Neural cell (in vitro differentiated cells): ENCODE data around the gene THRA. TPM values are rescaled to one million over a fixed set of nuclear protein-coding genes. Genes with fewer than 3 reads are reported as not detected.

Experiments
- H2AFZ ChIP-seq: fragments of 200-600, 300-800 bp; sonication (generic), shearing (Covaris generic); 2 replicates; pipeline ENCODE4 v1.6.0; 2014; ENCODE audit warnings: low read depth, mild to moderate bottlenecking, antibody characterized with exemption, low read length, moderate library complexity
- H3F3A ChIP-seq: fragments of 200-600 bp; shearing (Covaris generic); 2 replicates; pipeline ENCODE4 v1.6.1; 2016; ENCODE audit warnings: mild to moderate bottlenecking, moderate library complexity, mixed read lengths, antibody characterized with exemption, low read length; ENCODE audit not compliant: insufficient read depth, poor library complexity, severe bottlenecking
- H3K27ac ChIP-seq: fragments of 200-600, 300-800 bp; sonication (generic), shearing (Covaris generic); 2 replicates; pipeline ENCODE4 v1.5.1; 2014; ENCODE audit warnings: mild to moderate bottlenecking, low read length, moderate library complexity
- H3K27me3 ChIP-seq: fragments of 300-800, 200-600 bp; sonication (generic), shearing (Covaris generic); 2 replicates; pipeline ENCODE4 v1.6.0; 2014; ENCODE audit warnings: mild to moderate bottlenecking, low read depth, low read length, moderate library complexity; ENCODE audit not compliant: insufficient read depth
- H3K36me3 ChIP-seq: fragments of 300-800, 200-600 bp; sonication (generic), shearing (Covaris generic); 2 replicates; pipeline ENCODE4 v1.5.1; 2014; ENCODE audit warnings: mild to moderate bottlenecking, antibody characterized with exemption, low read length, moderate library complexity; ENCODE audit not compliant: insufficient read depth
- H3K4me2 ChIP-seq: fragments of 300-800, 200-600 bp; sonication (generic), shearing (Covaris generic); 2 replicates; pipeline ENCODE4 v1.6.0; 2014; ENCODE audit warnings: mild to moderate bottlenecking, low read length
- H3K4me3 ChIP-seq: fragments of 300-800, 200-600 bp; sonication (generic), shearing (Covaris generic); 2 replicates; pipeline ENCODE4 v1.5.1; 2014; ENCODE audit warnings: mild to moderate bottlenecking, low read length, moderate library complexity
- H3K79me2 ChIP-seq: fragments of 200-600 bp; shearing (Covaris generic); replicated peaks from 2 replicates; pipeline ENCODE4 v1.6.0; 2014; ENCODE audit warnings: mild to moderate bottlenecking, low read length, moderate library complexity; ENCODE audit not compliant: insufficient read depth
- H3K9ac ChIP-seq: fragments of 300-800, 200-600 bp; sonication (generic), shearing (Covaris generic); 2 replicates; pipeline ENCODE4 v1.6.1; 2016; ENCODE audit warnings: mild to moderate bottlenecking, low read length, mixed read lengths
- H3K9me2 ChIP-seq: fragments of 200-600 bp; shearing (Covaris generic); 2 replicates; pipeline ENCODE4 v1.6.1; 2016; ENCODE audit warnings: mild to moderate bottlenecking, low read length, mixed read lengths; ENCODE audit not compliant: insufficient read depth
- H3K9me3 ChIP-seq: fragments of 200-600, 300-800 bp; sonication (generic), shearing (Covaris generic); 2 replicates; pipeline ENCODE4 v1.6.1; 2016; ENCODE audit warnings: mild to moderate bottlenecking, mixed run types, low read length, moderate library complexity, mixed read lengths
- H4K20me1 ChIP-seq: fragments of 200-600 bp; shearing (Covaris generic); 2 replicates; pipeline ENCODE4 v1.6.1; 2016; ENCODE audit warnings: mild to moderate bottlenecking, mixed run types; ENCODE audit not compliant: insufficient read depth
- CTCF ChIP-seq: fragments of 450-650 bp; IDR thresholded peaks from 2 replicates; pipeline ENCODE4 v1.5.1; 2014; ENCODE audit warnings: antibody characterized with exemption, mild to moderate bottlenecking, moderate library complexity; ENCODE audit not compliant: poor library complexity, severe bottlenecking
- EP300 ChIP-seq: fragments of 450-650 bp; conservative IDR thresholded peaks from 2 replicates; pipeline ENCODE4 v1.6.1; 2014; ENCODE audit warnings: antibody characterized with exemption, mild to moderate bottlenecking, moderate library complexity; ENCODE audit not compliant: poor library complexity, severe bottlenecking
- EZH2 ChIP-seq: fragments of 200-600, 300-800 bp; shearing (Covaris generic), sonication (generic); IDR thresholded peaks from 2 replicates; pipeline ENCODE4 v1.6.1; 2014; ENCODE audit warnings: antibody characterized with exemption, low read length, borderline replicate concordance, mild to moderate bottlenecking; ENCODE audit not compliant: insufficient read depth, poor library complexity, severe bottlenecking
- MXI1 ChIP-seq: fragments of 450-650 bp; conservative IDR thresholded peaks from 2 replicates; pipeline ENCODE4 v1.6.1; 2014; ENCODE audit warnings: antibody characterized with exemption, mild to moderate bottlenecking; ENCODE audit not compliant: poor library complexity, severe bottlenecking
- POLR2AphosphoS5 ChIP-seq: IDR thresholded peaks from 2 replicates; pipeline ENCODE4 v1.6.1; 2012
- RAD21 ChIP-seq: fragments of 450-650 bp; conservative IDR thresholded peaks from 2 replicates; pipeline ENCODE4 v1.6.1; 2014; ENCODE audit warnings: antibody characterized with exemption, mild to moderate bottlenecking, moderate library complexity
- REST ChIP-seq: IDR thresholded peaks from 2 replicates; pipeline ENCODE4 v1.6.1; 2012; ENCODE audit warnings: borderline replicate concordance
- SMC3 ChIP-seq: fragments of 450-650 bp; conservative IDR thresholded peaks from 2 replicates; pipeline ENCODE4 v1.6.1; 2014; ENCODE audit warnings: antibody characterized with exemption, mild to moderate bottlenecking, moderate library complexity; ENCODE audit not compliant: poor library complexity
- TAF1 ChIP-seq: IDR thresholded peaks from 2 replicates; pipeline ENCODE4 v1.6.1; 2012; ENCODE audit warnings: low read depth
- polyA plus RNA-seq: library from polyadenylated mRNA; depleted of rRNA; stranded (reverse); fragments of >200 nt; gene quantifications from 2 replicates; pipeline ENCODE4 v1.2.3, GENCODE V29; 2014

THRA gene
- polyA plus RNA-seq, 1 donor from 2014 or later, result 97.2 TPM

GRCh38 chr17:40021451-40021971 is 41.3 kb upstream of the THRA start:
- Histone ChIP-seq H3F3A (no peaks in the 10 kb centered on the region), H3K4me3 (no peak overlapping the region), H3K27me3 (no peaks in the 10 kb centered on the region), H3K27ac (no peak overlapping the region), H3K79me2 (no peaks in the 10 kb centered on the region), H3K9ac (no peak overlapping the region), H3K9me3 (no peaks in the 10 kb centered on the region), H2AFZ (no peak overlapping the region), H4K20me1 (no peaks in the 10 kb centered on the region), H3K9me2 (no peaks in the 10 kb centered on the region), H3K36me3 (no peaks in the 10 kb centered on the region), H3K4me2 (no peak overlapping the region)
- no peak for TF ChIP-seq EZH2
- no peak for TF ChIP-seq TAF1
- no peak for TF ChIP-seq CTCF
- no peak for TF ChIP-seq RAD21
- no peak for TF ChIP-seq POLR2AphosphoS5
- TF ChIP-seq REST, result no peak
- TF ChIP-seq SMC3, result no peak
- TF ChIP-seq MXI1, result no peak
- no peak for TF ChIP-seq EP300

- H3K36me3 ChIP-seq, result no peaks in the 10 kb centered on the region
- H2AFZ ChIP-seq, result no peak overlapping the region
- H3K27me3 ChIP-seq, result no peaks in the 10 kb centered on the region
- no peaks in the 10 kb centered on the region for H3K9me2 ChIP-seq
- H3K9ac ChIP-seq, result no peak overlapping the region
- no peaks in the 10 kb centered on the region for H3K79me2 ChIP-seq
- H3F3A ChIP-seq, result no peaks in the 10 kb centered on the region
- no peak overlapping the region for H3K4me3 ChIP-seq
- no peaks in the 10 kb centered on the region for H3K9me3 ChIP-seq
- H3K4me2 ChIP-seq, result no peak overlapping the region
- TF ChIP-seq REST (no peak), TAF1 (no peak), RAD21 (no peak), SMC3 (no peak), CTCF (no peak), EP300 (no peak), POLR2AphosphoS5 (no peak), MXI1 (no peak), EZH2 (no peak)
- no peaks in the 10 kb centered on the region for H4K20me1 ChIP-seq
- H3K27ac ChIP-seq, result no peak overlapping the region
These were observed 40.3 kb upstream of the THRA start for GRCh38 chr17:40022497-40022896.
